GM21737 (cell line): ENCODE data around the gene ADRM1.

Experiments
- ATAC-seq: cut with Tn5 transposase; IDR thresholded peaks from one replicate; pipeline ENCODE4 v1.9.1; 2021; ENCODE audit warnings: mild to moderate bottlenecking, moderate library complexity; ENCODE audit not compliant: unreplicated experiment

ADRM1 gene

DNA sequence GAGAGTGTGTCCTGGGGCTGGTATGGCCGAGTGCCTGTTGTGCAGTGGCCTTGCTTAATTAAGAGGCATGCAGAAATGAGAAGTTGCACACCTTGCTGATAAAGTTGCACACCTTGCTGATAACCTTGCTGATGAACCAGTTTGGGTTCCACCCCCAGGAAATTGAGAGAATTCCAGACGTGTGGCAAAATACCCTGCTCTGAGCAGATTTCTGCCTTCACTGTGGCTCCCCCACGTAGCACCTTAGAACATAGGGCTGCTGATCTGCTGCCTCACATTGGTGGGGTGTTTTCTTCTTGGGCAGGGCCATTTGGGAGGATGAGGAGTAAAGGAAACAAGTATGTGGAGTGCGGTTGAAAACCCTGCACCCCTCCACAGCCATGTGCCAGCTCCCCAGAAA, 22.5 kb upstream of the ADRM1 start:
- no peak for ATAC-seq

DNA sequence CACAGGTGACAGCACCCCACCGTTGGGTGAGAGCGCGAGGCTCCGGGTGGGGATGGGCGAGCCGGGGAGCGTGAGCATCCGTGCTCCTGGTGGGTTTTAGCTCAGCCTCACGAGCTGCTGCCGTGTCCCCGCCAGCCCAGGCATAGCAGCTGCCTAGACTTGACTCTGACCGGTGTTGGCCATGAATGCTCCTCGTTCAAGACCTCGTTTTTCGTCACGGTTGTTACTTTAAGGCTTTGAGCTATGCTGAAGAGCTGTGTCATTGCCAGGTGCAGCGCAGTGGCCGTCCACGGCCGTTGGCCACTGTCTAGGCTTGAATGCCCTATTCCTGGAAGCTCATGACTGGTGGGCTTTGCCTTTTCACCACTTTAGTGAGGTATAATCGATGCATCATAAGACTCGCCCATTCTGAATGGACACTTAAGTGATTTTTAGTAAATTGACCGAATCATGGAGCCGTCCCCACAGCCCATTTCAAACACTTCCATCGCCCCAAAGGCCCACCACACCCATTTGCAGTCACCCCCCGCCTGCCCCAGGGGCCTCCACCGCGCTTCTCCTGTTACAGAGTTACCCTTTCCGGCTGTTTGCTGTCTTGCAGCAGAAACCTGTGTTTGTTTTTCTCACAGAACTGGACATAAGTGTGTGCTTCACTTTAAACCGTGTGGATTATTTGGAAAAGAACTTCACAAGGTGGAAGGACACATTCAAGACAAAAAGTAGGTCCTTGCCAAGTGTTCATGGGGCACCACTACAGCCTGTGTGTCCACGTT, 21.4 kb upstream of the ADRM1 start:
- ATAC-seq = no peak

DNA sequence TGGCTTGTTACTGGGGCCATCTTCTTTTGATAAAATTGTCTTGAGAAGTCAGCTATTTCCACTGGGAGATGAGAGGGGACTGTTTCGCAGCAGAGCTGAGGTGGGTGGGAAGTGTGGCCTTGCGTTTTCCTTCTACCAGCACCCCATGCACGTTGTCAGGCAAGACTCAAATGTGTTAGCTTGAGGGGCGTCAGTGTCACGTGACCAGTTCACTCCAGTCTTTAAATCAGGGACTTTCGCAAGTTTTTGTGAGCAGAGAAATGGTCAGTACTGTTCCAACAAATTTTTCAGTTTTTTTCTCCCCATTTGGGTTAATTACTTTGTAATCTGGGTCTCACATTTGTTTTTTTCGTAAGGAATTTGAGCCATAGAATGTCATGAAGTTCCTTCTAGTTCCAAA, 20.7 kb upstream of the ADRM1 start:
- no peak for ATAC-seq

DNA sequence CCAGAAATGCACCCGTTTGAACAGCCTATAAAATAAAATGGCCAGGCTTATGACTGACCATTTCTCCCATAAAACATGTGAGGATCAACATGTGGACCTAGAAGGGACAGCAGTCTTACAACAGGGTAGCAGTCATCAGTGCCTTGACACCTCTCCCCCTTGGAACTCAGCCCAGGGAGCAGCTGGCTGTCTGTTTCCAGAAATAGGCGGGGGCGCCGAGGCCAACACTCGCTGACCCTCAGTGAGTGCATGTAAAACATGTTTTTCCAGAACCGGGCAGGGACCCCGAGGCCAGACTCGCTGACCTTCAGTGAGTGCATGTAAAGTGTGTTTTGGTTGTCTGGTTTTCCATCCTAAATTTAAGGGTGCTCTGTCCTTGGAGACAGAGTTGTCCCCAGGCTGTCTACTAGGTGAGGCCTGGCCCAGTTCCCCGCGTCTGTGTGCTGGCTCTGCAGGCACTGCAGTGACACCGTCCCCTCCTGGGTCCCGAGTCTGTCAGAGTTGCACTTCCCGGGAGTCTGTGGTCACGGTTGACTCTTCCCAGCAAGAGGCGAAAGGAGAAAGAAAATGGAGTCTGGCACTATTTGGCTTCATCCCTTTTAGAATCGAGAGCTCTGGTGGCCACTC, 19.8 kb upstream of the ADRM1 start:
- ATAC-seq = no peak

DNA sequence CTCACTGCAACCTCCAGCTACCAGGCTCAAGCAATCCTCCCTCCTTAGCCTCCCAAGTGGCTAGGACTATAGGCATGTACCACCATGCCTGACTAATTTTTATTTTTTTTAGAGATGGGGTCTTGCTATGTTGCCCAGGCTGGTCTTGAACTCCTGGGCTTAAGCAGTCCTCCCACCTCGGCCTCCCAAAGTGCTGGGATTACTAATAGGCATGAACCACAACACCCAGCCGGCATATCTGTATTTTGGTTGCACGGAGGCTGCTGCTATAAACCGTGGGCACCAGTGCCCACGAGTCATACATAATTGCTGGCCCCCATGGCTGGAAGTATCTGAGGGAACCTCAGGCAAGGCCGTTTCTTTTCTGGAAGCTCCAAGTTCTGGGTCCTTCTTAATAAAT, 18.3 kb upstream of the ADRM1 start:
- ATAC-seq = no peak

DNA sequence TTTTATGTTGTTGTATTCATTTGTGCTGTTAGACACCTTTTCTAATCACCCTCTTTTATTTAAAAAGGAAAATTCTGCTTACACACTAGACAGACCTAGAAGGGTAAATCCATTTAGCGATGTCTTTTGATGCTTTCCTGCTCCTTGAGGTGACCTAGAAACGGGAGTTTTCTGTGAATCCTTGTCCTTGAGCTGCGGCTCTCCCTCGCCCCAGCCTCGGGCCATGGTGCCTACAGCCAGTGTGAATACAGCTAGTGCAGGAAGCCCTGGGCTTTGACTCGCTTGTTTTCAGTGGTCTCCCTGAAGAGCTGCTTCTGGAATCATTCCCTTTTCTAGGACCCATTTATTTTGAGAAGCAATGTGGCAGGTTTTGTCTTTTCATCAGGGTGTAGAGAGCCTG, 17.6 kb upstream of the ADRM1 start:
- no peak for ATAC-seq

DNA sequence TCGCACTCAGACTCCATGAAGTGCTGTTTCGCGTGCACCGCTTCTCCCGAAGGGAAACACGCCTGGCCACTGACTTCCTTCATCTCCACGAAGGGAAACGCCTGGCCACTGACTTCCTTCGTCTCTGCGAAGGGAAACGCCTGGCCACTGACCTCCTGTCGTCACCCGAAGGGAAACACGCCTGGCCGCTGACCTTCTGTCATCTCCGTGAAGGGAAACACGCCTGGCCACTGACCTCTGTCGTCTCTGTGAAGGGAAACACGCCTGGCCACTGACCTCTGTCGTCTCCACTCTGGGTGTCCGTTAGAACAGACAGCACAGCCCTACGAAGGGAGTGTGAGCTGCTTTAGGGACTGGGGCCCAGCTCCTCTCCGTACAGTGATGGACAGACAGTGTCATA, 17.1 kb upstream of the ADRM1 start:
- no peak for ATAC-seq

DNA sequence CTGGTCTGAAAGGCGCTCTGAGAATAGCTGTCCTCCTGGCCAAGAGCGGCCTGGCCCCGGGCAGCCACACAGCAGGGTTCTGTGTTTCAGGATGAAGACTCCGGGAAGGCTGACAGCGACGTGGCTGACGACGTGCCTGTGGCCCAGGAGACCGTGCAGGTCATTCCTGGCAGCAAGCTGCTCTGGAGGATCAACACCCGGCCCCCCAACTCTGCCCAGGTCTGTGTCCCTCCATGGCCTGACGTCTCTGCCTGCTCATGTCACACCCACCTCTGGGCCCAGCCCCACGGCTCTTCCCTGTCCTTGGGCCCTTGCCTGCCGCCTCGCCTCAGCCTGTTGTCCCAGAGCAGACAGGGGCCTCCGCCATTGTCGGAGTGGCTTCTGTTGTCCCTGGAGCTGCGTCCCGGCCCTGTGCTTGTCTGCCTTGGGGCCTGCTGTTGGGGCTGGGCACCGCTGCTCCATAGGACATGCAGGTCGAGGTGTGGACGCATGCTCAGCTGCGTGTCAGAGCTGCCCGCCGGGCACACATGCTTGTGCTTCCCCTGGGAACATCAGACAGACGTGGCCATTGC, 16.2 kb upstream of the ADRM1 start:
- no peak for ATAC-seq

DNA sequence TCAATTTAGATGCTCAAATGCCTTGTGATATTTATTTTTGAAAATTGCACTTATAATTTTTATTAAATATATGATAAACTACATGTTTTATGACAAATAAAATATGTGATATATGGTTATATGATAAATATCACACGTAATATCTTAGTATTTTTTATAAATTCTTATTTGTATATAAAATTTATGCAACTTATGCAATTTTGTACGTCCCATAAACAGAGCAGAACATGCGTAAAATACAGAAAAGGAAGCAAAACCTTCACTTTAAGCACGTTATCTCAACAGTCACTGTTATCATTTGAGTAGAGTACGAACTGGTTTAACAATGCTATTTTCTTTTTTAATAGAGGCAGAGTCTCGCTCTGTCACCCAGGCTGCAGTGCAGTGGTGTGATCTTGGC, 15.7 kb upstream of the ADRM1 start:
- ATAC-seq = no peak

DNA sequence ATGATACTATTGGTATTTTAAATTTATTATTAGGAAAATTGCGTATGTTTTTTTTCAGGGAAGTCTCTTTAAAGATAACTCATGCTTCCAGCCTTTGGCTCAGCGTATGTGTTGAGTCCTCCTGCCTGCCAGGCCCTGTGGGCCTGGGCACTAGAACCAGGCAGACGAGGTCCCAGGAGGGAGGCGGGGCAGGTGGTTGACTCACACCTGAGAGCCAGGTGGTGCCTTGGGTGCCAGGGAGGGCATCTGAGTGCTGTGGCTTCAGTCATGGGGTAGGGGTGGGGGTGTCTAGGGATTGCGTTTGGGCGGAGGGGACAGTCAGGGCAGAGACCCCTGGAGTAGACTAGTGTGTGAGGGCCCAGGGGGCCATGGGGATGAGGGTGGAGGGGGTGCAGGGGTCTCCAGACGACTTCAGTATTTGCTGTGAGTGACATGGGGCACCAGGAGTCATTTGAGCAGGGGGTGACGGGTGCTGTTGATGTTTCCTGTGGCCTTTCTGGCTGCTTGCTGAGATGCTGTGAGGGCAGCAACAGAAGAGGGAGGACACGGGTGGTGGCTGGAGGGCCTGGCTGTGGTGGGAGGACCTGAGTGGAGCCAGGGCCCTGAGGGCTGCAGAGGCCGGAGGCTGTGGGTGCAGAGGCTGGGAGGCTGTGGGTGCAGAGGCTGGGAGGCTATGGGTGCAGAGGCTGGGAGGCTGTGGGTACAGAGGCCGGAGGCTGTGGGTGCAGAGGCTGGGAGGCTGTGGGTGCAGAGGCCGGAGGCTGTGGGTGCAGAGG, 14.8 kb upstream of the ADRM1 start:
- no peak for ATAC-seq

DNA sequence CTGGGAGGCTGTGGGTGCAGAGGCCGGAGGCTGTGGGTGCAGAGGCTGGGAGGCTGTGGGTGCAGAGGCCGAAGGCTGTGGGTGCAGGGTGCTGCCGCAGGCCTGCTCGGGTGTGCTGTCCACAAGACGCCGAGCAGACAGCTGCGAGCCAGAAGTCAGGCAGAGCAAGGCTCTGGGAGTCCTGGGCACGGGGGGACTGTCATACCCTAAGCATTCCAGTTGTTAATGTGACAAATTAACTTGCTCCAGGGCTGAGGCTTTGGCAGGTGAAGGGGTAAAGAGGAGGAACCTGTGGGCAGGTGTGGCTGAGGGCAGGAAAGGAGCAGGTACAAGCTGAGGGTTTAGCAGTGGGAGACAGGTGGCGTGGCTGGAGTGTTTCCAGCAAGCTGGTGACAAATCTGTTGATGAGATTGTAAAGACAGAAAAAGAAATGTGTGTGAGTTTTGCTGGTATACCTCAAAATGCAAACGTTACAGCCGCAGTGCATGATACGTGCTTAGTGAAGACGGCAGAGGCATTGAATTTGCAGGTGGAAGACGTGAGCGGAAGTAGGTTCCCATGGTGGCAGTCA, 14.2 kb upstream of the ADRM1 start:
- no peak for ATAC-seq

DNA sequence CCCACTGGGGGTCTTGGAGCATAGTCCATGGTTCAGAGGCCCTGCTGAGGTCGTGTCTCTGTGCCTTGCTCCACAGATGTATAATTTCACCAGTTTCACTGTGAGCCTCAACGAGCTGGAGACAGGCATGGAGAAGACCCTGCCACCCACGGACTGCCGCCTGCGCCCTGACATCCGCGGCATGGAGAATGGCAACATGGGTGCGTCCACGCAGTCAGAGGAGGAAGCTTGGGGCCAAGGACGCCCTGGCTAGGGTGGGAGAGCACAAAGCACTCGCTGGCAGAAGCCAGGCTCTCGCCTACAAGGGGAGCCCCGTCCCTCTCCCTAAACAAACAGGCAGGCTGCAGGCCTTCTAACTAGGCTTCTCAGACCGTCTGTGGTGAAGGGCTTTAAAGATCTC, 13.7 kb upstream of the ADRM1 start:
- ATAC-seq = no peak

DNA sequence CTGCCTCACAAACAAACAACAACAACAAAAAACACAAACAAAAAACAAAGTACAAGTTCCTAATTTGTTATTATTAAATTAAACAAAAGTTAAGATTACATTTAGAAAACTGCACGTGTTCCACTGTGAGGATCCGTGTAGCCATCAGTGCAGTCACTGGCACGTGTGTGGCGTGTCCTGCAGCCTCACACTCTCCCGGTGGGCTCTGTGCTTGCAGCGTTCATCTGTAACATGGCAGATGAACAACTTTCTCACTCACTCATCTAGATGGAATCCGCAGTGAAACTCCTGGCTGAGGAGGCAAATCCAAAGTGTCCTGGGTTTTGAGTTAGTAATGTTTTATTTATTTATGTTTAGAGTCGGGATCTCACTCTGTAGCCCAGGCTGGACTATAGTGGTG, 12.9 kb upstream of the ADRM1 start:
- ATAC-seq = no peak

DNA sequence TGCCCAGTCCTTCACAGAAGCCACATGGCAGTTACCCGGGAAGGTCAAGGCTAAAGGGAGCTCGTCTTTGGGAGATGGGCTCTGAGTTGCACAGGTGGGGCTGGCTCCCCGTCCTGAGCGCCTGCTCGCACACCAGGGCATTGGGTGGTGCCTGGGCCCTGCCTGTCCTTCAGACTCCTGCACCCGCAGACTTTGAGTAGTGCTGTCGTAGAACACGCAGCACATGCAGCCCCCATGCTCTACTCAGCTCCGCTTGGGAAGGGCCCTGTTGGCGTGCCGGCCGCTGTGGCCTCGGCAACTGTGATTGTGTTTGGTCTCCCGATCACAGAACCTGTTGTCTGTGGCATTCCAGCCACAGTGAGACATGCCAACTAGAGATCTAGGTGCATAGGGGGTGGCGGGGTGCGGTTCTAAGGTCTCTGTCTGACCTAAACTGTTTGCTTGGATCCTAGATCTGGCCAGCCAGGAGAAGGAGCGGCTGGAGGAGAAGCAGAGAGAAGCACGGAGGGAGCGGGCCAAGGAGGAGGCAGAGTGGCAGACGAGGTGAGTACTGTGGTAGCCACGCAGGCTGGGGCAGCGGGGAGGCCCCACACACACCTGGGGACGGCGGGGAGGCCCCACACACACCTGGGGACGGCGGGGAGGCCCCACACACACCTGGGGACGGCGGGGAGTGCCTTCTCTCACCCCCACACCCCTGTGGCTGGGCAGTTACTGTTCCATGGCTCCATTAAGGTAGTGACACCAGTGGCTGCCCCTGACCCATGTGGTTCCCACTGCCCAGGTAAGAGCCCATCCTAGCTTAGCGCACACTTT, 11.3 kb upstream of the ADRM1 start:
- ATAC-seq = no peak

DNA sequence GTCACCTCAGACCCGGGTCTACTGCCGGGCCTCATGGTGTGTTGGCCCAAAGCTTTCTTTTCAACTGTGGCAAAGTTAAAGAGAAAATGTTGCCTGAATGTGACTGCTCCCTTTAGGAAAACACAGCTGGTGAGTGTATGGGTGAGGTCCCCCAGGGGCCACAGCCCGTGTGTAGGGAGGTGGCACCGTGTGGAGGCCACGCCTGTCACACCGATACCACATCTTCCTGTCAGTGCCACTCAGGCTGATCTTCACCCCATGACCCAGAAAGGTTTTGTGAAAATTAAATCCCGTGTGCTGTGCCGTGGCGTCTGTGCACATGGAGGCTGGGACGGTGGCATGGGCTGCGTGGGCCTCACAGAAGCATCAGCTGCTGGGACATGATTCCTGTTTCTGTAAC, 10.7 kb upstream of the ADRM1 start:
- ATAC-seq = no peak

DNA sequence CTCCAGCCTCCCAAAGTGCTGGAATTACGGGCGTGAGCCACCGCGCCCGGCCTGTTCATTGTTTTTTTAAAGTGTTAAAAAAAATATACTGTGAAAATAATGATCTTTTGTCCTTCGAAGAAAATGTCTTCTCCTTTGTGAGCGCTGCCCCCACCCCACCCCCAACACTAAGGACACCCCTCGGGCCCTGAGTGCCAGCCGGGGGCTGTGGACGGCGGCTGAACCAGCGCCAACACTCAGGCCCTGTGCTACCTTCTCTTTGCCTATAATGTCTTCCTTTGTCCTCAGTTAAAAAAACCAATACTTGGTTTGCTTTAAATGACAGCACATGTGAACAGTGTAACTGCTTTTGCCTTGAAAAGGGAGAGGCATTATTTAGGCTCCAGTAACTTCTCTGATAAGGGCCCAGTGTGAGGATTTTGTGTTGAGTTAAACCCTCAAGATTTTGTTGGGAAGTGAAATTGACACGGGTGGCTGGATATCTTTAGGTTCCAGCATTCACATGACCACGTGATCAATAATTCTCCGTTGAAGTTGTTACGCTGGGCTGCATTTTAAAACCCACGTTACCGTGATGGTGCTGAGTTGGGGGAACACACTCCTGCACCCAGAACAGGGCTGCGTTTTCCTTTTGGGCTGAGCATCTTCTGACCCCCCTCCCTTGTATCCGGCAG, 9.5 kb upstream of the ADRM1 start:
- ATAC-seq = no peak

DNA sequence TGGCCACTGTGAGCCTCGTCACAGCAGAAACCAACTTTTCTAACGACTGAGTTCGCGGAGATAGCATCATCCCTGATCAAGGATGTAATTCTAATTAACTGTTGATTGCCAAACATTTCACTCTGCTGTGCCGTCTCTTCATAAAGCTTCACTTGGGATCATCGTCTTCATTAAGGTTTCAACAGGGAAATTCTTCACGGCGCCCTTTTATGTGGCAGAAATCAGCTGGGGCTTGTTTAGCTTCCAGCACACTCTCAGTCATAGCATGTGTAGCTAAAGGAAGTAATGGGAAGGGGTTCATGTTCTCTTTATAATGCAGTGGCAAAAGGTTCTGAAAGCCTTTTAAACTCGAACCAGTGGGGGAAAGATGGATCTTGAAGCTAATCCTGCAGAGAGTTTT, 8.9 kb upstream of the ADRM1 start:
- ATAC-seq = no peak

DNA sequence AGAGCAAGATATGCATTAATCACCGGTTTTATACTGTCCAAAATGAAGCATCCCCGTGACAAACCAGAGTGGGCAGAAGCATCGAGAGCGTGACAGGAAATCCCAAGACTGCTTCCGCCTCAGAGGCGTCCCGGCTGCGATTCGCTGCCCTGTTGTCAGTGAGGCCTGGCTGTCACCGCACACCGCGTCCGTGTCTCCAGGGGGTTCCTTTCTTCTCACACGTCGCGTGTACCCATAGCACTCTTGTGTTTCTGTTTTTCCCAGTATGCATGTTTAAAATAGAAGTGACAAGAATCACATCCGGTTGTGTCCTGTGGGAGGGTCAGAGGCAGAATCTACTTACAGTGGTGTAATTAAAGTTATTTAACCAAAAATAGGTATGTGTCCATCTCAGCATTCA, 8.3 kb upstream of the ADRM1 start:
- no peak for ATAC-seq

DNA sequence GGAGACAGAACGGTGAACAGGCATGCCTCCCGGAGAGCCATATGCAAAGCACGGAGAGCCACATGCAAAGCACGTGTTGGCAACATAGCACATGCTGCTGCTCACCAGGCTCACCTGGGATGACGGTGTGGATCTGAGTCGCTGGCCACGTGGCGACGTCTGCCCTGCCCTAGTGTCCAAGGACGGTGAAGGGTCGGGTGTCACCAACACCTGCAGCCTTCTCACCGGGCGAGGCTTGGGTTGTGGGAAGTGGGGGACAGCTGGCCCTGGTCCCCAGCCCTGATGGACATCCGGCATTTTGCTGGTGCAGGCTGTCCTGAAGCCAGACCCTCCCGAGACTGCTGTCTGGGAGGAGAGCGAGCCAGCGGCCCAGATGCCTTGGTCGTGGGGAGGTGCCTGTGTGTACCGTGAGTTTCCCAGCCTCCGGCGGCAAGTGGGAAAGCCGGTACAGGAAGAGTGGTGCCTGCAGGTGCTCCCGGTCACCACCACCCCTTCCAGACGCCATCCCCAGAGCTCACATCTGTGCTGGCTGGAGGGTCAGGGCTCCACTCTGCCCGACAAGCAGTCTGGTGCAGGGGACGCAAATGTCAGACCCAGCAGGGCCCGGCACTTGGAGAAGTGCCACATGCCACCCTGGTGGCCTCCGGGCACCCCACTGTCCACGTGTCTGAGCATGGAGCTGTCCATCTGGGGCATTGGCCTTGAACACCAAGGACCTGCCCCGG, 5.9 kb upstream of the ADRM1 start:
- ATAC-seq = no peak
